HG03558 (cell line): Measurements from ENCODE around the gene FOSL2.

Source experiments
- ATAC-seq: cut with Tn5 transposase; IDR thresholded peaks from one replicate; pipeline ENCODE4 v1.9.1; 2021; ENCODE audit warnings: moderate number of reproducible peaks; ENCODE audit not compliant: unreplicated experiment; ENCODE audit errors: extremely low read depth

FOSL2 gene

DNA sequence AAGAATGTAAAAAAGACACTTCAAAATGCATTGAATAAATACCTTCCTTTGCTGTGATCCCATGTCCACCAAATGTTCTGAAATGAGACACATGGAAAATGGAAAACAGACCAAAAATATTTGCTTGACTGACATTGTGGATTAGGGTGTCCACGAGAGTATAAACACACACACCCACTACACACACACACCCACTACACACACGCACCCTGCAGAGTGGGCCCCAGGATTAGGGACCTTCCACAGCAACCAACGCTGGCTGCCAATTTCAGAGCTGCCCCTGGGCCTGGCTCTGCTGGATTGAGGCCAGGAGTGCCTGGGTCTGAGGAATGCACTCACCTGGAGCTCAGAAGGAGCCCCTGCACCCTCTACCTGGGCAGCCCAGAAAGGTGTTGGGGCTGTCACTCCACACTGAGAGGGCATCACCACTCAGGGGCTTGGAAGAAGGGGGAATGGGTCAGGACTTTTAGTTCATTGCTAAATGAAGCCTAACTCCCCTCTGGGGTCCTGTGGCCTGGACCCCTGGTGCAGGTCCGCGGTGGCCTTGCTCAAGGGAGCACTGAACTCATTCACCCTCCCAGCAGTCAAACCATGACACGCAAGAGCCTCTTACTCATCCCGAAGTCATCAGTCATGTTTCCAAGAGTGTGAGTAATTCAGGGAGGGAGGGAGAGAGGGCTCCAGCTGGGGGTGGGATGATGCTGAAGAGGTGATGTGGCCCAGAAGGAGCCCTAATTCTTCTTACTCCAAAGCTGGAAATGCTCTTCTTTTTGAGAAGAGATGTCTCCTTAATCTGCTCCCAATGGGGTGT lies 53.0 kb downstream of the FOSL2 start:
- ATAC-seq, result no peak

GRCh38 chr2:28446531-28446930 lies 53.9 kb downstream of the FOSL2 start:
- ATAC-seq, result no peak

GRCh38 chr2:28447086-28447485 lies 54.4 kb downstream of the FOSL2 start:
- no peak for ATAC-seq

DNA sequence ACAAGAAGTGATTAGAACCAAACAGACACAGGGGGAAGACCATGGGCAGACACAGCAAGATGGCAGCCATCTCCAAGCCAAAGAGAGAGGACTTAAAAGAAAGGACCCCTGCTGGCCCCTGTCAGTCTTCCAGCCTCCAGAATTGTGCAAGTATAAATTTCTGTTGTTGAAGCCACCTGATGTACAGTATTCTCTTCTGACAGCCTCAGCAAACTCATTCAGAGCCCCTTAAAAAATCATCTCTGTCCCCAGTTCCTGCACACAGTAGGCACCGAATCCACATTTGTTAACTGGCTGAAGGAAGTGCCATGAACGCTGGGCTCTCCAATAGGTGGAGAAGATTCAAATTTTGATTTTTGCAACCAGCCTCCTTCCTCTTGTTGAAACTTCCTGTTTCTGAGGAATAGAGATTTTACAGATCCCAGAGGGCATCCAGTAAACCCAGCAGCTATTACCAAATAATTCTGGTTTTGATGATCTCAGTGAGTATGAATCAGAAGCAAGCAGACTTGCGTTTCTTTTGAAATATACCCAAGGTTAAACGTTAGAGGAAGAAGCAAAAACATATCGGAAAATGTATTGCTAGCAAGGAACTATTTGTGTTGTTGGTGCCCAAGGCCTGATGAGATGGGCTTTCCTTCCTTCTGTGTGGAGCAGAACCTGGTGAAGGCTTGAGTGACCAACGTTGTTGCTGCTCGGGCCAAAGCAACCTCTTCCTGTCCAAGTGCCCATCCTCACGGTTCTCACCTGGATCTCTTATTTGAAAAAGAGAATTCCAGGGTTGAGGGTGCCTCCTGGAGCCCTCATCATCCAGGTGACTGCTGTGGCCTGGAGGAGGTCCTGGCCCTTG lies 55.5 kb downstream of the FOSL2 start:
- ATAC-seq, result no peak

DNA sequence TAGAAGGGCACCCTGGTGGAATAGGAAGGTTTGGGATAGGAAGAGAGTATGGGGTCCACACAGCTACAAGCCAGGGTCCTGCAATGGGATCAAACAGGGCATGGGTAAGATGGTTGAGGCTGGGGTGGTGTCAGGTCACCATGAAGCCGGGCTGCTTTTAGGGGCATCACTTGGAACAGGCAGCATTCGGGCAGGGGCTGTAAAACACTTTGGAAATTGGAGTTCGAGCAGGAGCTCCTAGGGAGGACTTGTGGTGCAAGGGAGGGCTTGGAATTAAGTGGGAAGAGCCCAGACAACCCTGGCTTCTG lies 56.1 kb downstream of the FOSL2 start:
- ATAC-seq, result no peak

GRCh38 chr2:28449126-28449487 lies 56.4 kb downstream of the FOSL2 start:
- ATAC-seq, result no peak

- ATAC-seq, result no peak
Observed at GRCh38 chr2:28449488-28450395, 57.1 kb downstream of the FOSL2 start.

DNA sequence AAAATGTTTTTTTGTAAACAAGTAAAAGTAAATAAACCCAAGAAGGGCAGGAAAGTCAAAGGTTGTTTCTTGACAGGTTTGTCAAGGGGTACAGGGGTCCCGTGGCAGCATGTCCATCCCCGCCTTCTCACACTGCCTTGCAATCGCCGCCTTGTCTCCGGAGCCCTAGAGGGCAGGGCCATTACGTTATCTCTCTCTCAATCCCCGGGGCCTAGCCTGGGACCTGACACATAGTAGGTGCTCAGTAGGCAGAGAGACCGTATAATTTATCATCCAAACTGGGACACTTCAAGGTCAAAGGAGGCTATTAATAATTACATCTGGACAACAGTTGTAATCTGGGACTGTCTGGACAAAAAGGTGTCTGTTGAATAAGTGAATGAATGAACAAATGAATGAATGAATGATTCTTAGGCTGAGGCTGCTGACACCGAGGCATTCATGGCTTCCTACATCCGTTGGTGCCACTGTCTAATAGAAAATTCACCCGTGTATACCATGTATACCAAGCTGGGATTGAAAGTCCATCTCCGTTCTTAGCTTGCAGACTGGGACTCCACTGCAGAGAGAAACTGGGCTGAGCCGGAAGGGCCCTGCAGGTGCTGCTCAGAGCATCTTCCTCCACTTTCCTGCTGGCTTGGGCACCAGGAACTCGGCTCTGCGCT lies 58.4 kb downstream of the FOSL2 start:
- ATAC-seq, result no peak

DNA sequence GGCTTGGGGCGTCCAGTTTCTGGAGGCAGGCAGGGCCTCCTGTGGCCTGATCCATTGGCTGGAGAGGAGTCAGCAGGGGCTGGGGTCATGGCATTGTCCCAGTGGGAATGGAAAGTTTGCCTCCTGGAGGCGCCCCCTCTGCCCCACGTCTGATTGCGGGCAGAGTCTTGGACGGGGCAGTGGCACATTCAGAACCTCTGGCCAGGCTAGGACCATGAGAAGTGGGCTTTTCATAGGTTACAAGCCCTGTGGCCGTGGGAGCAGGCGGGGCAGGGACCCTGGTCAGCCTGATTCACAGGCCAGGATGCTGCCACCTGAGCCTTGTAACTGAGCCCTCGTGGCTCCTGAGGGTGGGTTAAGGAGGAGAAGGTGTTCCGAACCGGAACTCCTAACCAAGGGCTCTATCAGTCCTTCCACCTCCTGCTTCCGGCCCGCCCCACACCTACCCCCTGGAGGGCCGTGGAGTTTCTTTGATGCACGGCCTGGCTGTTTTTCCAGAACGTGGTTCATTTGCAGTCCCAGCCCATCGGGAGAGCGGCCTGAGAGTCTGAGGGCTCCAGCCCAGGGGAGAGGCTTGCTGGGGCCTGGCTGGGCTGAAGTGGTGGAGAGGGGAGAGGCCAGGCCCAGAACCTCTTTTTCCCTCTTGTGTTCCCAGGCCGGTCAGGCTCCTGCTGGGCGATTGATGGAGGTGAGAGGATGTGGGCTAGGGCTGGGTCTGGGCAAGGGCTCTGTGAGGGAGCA lies 59.3 kb downstream of the FOSL2 start:
- no peak for ATAC-seq

- no peak for ATAC-seq
Observed at GRCh38 chr2:28452534-28453081, 60.0 kb downstream of the FOSL2 start.

- no peak for ATAC-seq
Observed at GRCh38 chr2:28453396-28453795, 60.7 kb downstream of the FOSL2 start.

GRCh38 chr2:28454016-28454930 lies 61.6 kb downstream of the FOSL2 start:
- no peak for ATAC-seq

DNA sequence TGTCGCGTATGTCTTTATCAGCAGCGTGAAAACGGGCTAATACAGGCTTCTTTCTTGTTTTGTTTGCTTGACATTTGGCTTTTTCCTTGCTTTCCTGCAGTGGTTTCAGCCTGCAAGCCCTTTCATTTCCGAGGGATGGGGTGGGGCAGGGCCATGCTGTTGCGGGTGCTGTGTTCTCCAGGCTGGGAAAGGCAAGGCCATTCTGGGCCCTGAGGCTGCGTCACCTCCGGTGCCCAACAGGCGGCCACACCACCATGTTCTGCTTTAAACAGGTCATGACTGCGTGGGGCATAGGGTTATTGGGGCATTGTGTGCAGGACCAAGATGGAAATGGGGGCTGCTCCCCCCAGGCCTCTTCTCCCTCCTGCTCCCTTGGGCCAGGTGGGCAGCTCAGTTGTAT lies 64.6 kb downstream of the FOSL2 start:
- ATAC-seq, result no peak

GRCh38 chr2:28461056-28461455 lies 68.4 kb downstream of the FOSL2 start:
- ATAC-seq, result no peak

DNA sequence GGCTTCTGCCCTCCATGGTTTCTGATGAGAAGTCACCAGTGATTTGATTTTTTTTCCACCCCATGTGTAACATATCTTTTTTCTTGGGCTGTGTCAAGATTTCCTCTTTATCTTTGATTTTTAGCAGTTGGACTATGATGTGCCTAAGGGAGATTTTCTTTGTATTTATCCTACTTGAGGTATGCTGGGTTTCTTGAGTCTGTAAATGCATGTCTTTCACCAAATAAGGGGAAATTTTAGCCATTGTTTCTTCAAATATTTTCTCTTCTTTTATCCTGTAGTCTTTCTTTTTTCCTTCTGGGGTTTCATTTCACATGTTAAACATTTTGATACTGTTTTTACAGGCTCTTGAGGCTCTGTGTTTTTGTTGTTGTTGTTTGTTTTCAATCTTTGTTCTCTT lies 69.5 kb downstream of the FOSL2 start:
- ATAC-seq, result no peak

GRCh38 chr2:28463211-28463816 lies 70.7 kb downstream of the FOSL2 start:
- no peak for ATAC-seq

DNA sequence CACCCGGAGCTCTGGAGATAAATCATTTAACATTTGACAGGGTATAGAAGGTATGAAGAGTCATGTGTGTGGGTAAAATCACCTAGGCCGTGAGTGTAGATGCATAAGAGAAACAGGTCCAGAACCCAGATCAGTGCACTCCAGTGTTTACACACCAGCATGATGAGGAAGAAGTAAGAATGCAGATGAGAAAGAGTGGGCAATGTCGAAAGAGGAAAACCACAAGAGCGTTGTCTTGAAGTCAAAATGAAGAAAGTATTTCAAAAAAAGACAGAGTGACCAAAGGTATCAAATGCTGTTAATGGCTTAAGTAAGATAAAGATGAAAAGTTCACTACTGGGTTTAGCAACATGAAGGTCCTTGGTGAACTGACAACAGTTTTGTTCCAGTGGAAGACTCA lies 71.2 kb downstream of the FOSL2 start:
- ATAC-seq, result no peak
